ENCODE data around the gene C11orf58.

The C11orf58 gene

GRCh38 chr11:16738193-16738946, at the start of gene C11orf58:
Gene C11orf58, plus strand, starts transcription at chr11:16738647. Its CDS starts 132 bp downstream, at chr11:16738779.
- in situ Hi-C loops (cut with MboI; ENCODE audit: low sequenced_read_pairs), result no loop called here

- in situ Hi-C loops (cut with MboI; ENCODE audit: low sequenced_read_pairs), result no loop called here
These were observed 48.4 kb upstream of the C11orf58 start for GRCh38 chr11:16690086-16690485.

GRCh38 chr11:16703795-16704194, 34.7 kb upstream of the C11orf58 start:
- in situ Hi-C loops (cut with MboI; ENCODE audit: low sequenced_read_pairs), result no loop called here

GRCh38 chr11:16713594-16713993, 24.9 kb upstream of the C11orf58 start:
- in situ Hi-C loops (cut with MboI; ENCODE audit: low sequenced_read_pairs), result no loop called here

- in situ Hi-C loops (cut with MboI; ENCODE audit: low sequenced_read_pairs), result no loop called here
These were observed 15.7 kb upstream of the C11orf58 start for GRCh38 chr11:16722581-16723344.

- in situ Hi-C loops (cut with MboI; ENCODE audit: low sequenced_read_pairs), result no loop called here
These were observed 10.6 kb upstream of the C11orf58 start for GRCh38 chr11:16727806-16728205.

- in situ Hi-C loops (cut with MboI; ENCODE audit: low sequenced_read_pairs), result no loop called here
These were observed 642 bp upstream of the C11orf58 start for GRCh38 chr11:16737818-16738192.

GRCh38 chr11:16738947-16739815, 734 bp downstream of the C11orf58 start:
- in situ Hi-C loops (cut with MboI; ENCODE audit: low sequenced_read_pairs), result no loop called here

GRCh38 chr11:16741473-16741872, 3.0 kb downstream of the C11orf58 start:
- in situ Hi-C loops (cut with MboI; ENCODE audit: low sequenced_read_pairs), result no loop called here

GRCh38 chr11:16743478-16743877, 5.0 kb downstream of the C11orf58 start:
- in situ Hi-C loops (cut with MboI; ENCODE audit: low sequenced_read_pairs), result no loop called here

- in situ Hi-C loops (cut with MboI; ENCODE audit: low sequenced_read_pairs), result no loop called here
These were observed 5.8 kb downstream of the C11orf58 start for GRCh38 chr11:16744128-16744725.

GRCh38 chr11:16745950-16746605, 7.6 kb downstream of the C11orf58 start:
- in situ Hi-C loops (cut with MboI; ENCODE audit: low sequenced_read_pairs), result no loop called here

- in situ Hi-C loops (cut with MboI; ENCODE audit: low sequenced_read_pairs), result no loop called here
These were observed 10.6 kb downstream of the C11orf58 start for GRCh38 chr11:16749092-16749491.

- in situ Hi-C loops (cut with MboI; ENCODE audit: low sequenced_read_pairs), result no loop called here
These were observed 11.2 kb downstream of the C11orf58 start for GRCh38 chr11:16749666-16750065.

- in situ Hi-C loops (cut with MboI; ENCODE audit: low sequenced_read_pairs), result no loop called here
These were observed 12.0 kb downstream of the C11orf58 start for GRCh38 chr11:16750417-16750816.

- in situ Hi-C loops (cut with MboI; ENCODE audit: low sequenced_read_pairs), result no loop called here
These were observed 20.1 kb downstream of the C11orf58 start for GRCh38 chr11:16758382-16759024.

GRCh38 chr11:16759857-16760508, 21.5 kb downstream of the C11orf58 start:
- in situ Hi-C loops (cut with MboI; ENCODE audit: low sequenced_read_pairs), result no loop called here

GRCh38 chr11:16763746-16764145, 25.3 kb downstream of the C11orf58 start:
- in situ Hi-C loops (cut with MboI; ENCODE audit: low sequenced_read_pairs), result no loop called here

- in situ Hi-C loops (cut with MboI; ENCODE audit: low sequenced_read_pairs), result no loop called here
These were observed 26.4 kb downstream of the C11orf58 start for GRCh38 chr11:16764888-16765287.
